H9 (cell line): ENCODE measurements around the gene ACACA. TPM values are rescaled to one million over a fixed set of nuclear protein-coding genes. Genes with fewer than 3 reads are reported as not detected.

ENCODE experiments used
- DNase-seq: peaks from one replicate; pipeline ENCODE4 v3.0.0-alpha.2; 2017
- H2AFZ ChIP-seq: one replicate; pipeline ENCODE4 v1.6.1; 2013; ENCODE audit warnings: mild to moderate bottlenecking, low read length, control low read depth, moderate library complexity
- H2AK5ac ChIP-seq: 2 replicates; pipeline ENCODE4 v1.6.1; 2013; ENCODE audit warnings: low read length, control low read depth, mixed read lengths; ENCODE audit not compliant: insufficient read length
- H2BK120ac ChIP-seq: one replicate; pipeline ENCODE4 v1.6.1; 2013; ENCODE audit warnings: low read depth, mild to moderate bottlenecking, low read length, control low read depth, inconsistent platforms; ENCODE audit not compliant: poor library complexity, severe bottlenecking
- H2BK12ac ChIP-seq: 2 replicates; pipeline ENCODE4 v1.6.1; 2013; ENCODE audit warnings: low read length, control low read depth, mixed read lengths, low read depth; ENCODE audit not compliant: insufficient read length
- H2BK15ac ChIP-seq: 2 replicates; pipeline ENCODE4 v1.6.1; 2013; ENCODE audit warnings: low read depth, low read length, control low read depth
- H2BK20ac ChIP-seq: one replicate; pipeline ENCODE4 v1.6.1; 2013; ENCODE audit warnings: low read depth, mild to moderate bottlenecking, low read length, control low read depth, inconsistent platforms; ENCODE audit not compliant: poor library complexity, severe bottlenecking
- H2BK5ac ChIP-seq: 2 replicates; pipeline ENCODE4 v1.6.1; 2013; ENCODE audit warnings: low read length, control low read depth, mixed read lengths; ENCODE audit not compliant: insufficient read length
- H3K14ac ChIP-seq: 2 replicates; pipeline ENCODE4 v1.6.1; 2013; ENCODE audit warnings: low read length, control low read depth; ENCODE audit not compliant: insufficient read depth
- H3K18ac ChIP-seq: 2 replicates; pipeline ENCODE4 v1.6.1; 2013; ENCODE audit warnings: low read depth, mild to moderate bottlenecking, mixed read lengths, low read length, control low read depth; ENCODE audit not compliant: insufficient read length
- H3K23ac ChIP-seq: 2 replicates; pipeline ENCODE4 v1.6.1; 2013; ENCODE audit warnings: low read length, control low read depth, mixed read lengths, low read depth; ENCODE audit not compliant: insufficient read length
- H3K23me2 ChIP-seq: 2 replicates; pipeline ENCODE4 v1.6.1; 2013; ENCODE audit warnings: low read depth, mild to moderate bottlenecking, mixed read lengths, low read length, control low read depth; ENCODE audit not compliant: insufficient read length, poor library complexity, severe bottlenecking
- H3K27ac ChIP-seq: 2 replicates; pipeline ENCODE4 v1.5.1; 2013; ENCODE audit warnings: low read length, control low read depth, mixed read lengths, low read depth; ENCODE audit not compliant: insufficient read length
- H3K27me3 ChIP-seq: 2 replicates; pipeline ENCODE4 v1.6.1; 2013; ENCODE audit warnings: low read length, control low read depth, inconsistent platforms; ENCODE audit not compliant: insufficient read depth
- H3K4ac ChIP-seq: 2 replicates; pipeline ENCODE4 v1.6.1; 2013; ENCODE audit warnings: low read depth, mild to moderate bottlenecking, control low read depth, inconsistent platforms, low read length, moderate library complexity
- H3K4me1 ChIP-seq: 2 replicates; pipeline ENCODE4 v1.6.1; 2013; ENCODE audit warnings: low read length, control low read depth, inconsistent platforms; ENCODE audit not compliant: insufficient read depth
- H3K4me2 ChIP-seq: 2 replicates; pipeline ENCODE4 v1.6.1; 2013; ENCODE audit warnings: low read length, control low read depth, mixed read lengths; ENCODE audit not compliant: insufficient read length, insufficient read depth
- H3K56ac ChIP-seq: 2 replicates; pipeline ENCODE4 v1.6.1; 2013; ENCODE audit warnings: low read depth, mild to moderate bottlenecking, mixed read lengths, low read length, control low read depth; ENCODE audit not compliant: insufficient read length
- H3K79me1 ChIP-seq: 2 replicates; pipeline ENCODE4 v1.6.1; 2013; ENCODE audit warnings: low read depth, mild to moderate bottlenecking, moderate library complexity, low read length, control low read depth, inconsistent platforms; ENCODE audit not compliant: insufficient read depth, poor library complexity, severe bottlenecking
- H3K79me2 ChIP-seq: 2 replicates; pipeline ENCODE4 v1.6.1; 2013; ENCODE audit warnings: low read length, control low read depth, inconsistent platforms; ENCODE audit not compliant: insufficient read depth
- H3K9ac ChIP-seq: 2 replicates; pipeline ENCODE4 v1.6.1; 2013; ENCODE audit warnings: low read length, control low read depth, mixed read lengths; ENCODE audit not compliant: insufficient read length; ENCODE audit errors: extremely low read depth
- H3K9me3 ChIP-seq: one replicate; pipeline ENCODE4 v1.6.1; 2013; ENCODE audit warnings: low read depth, low read length, inconsistent platforms; ENCODE audit not compliant: control insufficient read depth
- H3T11ph ChIP-seq: one replicate; pipeline ENCODE4 v1.6.1; 2013; ENCODE audit warnings: mild to moderate bottlenecking, low read length, control low read depth, inconsistent platforms
- H4K20me1 ChIP-seq: one replicate; pipeline ENCODE4 v1.6.1; 2013; ENCODE audit not compliant: control insufficient read depth, insufficient read length, insufficient read depth
- H4K5ac ChIP-seq: 2 replicates; pipeline ENCODE4 v1.6.1; 2013; ENCODE audit warnings: low read depth, mild to moderate bottlenecking, mixed read lengths, low read length, control low read depth; ENCODE audit not compliant: insufficient read length
- H4K8ac ChIP-seq: replicated peaks from 2 replicates; pipeline ENCODE4 v1.6.1; 2013; ENCODE audit warnings: low read length, control low read depth, mixed read lengths, low read depth; ENCODE audit not compliant: insufficient read length
- H4K91ac ChIP-seq: 2 replicates; pipeline ENCODE4 v1.6.1; 2013; ENCODE audit warnings: low read depth, mild to moderate bottlenecking, moderate library complexity, mixed read lengths, low read length, control low read depth; ENCODE audit not compliant: insufficient read length
- H3K27ac Mint-ChIP-seq, 3 experiments: 2 replicates in 2 of 3; 3 replicates in 1 of 3; pipeline ENCODE4 v1.8.0; 2020 to 2021; ENCODE audit warnings: mixed read lengths in 3 of 3, mild to moderate bottlenecking in 1 of 3, moderate library complexity in 1 of 3
- H3K27me3 Mint-ChIP-seq: 2 replicates; pipeline ENCODE4 v1.8.0; 2021; ENCODE audit warnings: low read depth, mild to moderate bottlenecking, moderate library complexity, mixed read lengths
- H3K36me3 Mint-ChIP-seq, 3 experiments: 2 replicates in 2 of 3; 3 replicates in 1 of 3; pipeline ENCODE4 v1.8.0; 2020 to 2021; ENCODE audit warnings: low read depth in 3 of 3, mixed read lengths in 3 of 3; ENCODE audit not compliant: insufficient read depth in 1 of 3
- H3K4me1 Mint-ChIP-seq, 2 experiments: 2 replicates each; pipeline ENCODE4 v1.8.0; 2020; ENCODE audit warnings: mixed read lengths in 2 of 2
- H3K4me3 Mint-ChIP-seq, 2 experiments: 2 replicates in 1 of 2; 3 replicates in 1 of 2; pipeline ENCODE4 v1.8.0; 2020 to 2021; ENCODE audit warnings: mild to moderate bottlenecking in 2 of 2, mixed read lengths in 2 of 2, moderate library complexity in 1 of 2
- H3K9me3 Mint-ChIP-seq, 2 experiments: 2 replicates in 1 of 2; 3 replicates in 1 of 2; pipeline ENCODE4 v1.8.0; 2020; ENCODE audit warnings: mild to moderate bottlenecking in 2 of 2, mixed read lengths in 2 of 2, moderate library complexity in 1 of 2
- CTCF ChIP-seq: fragments of 200-600 bp; sonication (generic); conservative IDR thresholded peaks from 3 replicates; pipeline ENCODE4 v1.8.0; 2021; ENCODE audit warnings: antibody characterized with exemption, mild to moderate bottlenecking
- WGBS: extraction: QIAGEN DNeasy Blood & Tissue Kit; methylation state at CpG from one replicate; pipeline ENCODE4 v1.1.7; 2013; ENCODE audit warnings: missing lambda C conversion rate, low lambda C conversion rate, mixed read lengths; ENCODE audit not compliant: insufficient read length; ENCODE audit errors: extremely low coverage; 5-methylcytosine and 5-hydroxymethylcytosine counted together
- total RNA-seq: library from RNA; stranded (reverse); gene quantifications from 2 replicates; pipeline ENCODE4 v1.2.1, GENCODE V29; 2021

ACACA gene
- total RNA-seq, 1 experiment from 2014 or later, result 135 TPM

GRCh38 chr17:37322826-37323561 is 83.6 kb downstream of the ACACA start:
- Histone ChIP-seq H3K4me1 (no peaks in the 10 kb centered on the region), H3K9me3 (no peaks in the 10 kb centered on the region), H4K20me1 (no peaks in the 10 kb centered on the region), H3T11ph (no peak overlapping the region), H3K9ac (no peak overlapping the region), H3K4ac (no peak overlapping the region), H2BK12ac (no peak overlapping the region), H3K27me3 (no peaks in the 10 kb centered on the region), H3K79me2 (no peaks in the 10 kb centered on the region; the same call in 1 of the 2 replicates), H3K23ac (no peak overlapping the region), H3K14ac (no peak overlapping the region; the same call in 1 of the 2 replicates), H3K27ac (no peak overlapping the region), H3K4me2 (no peak overlapping the region), H2BK120ac (no peak overlapping the region), H3K18ac (no peak overlapping the region), H4K8ac (no peak overlapping the region), H4K91ac (no peak overlapping the region), H2BK20ac (no peak overlapping the region), H2BK5ac (no peak overlapping the region), H3K79me1 (peaks cover 5% of the 10 kb centered on the region), H2AK5ac (no peak overlapping the region), H2AFZ (no peak overlapping the region), H2BK15ac (no peak overlapping the region), H3K56ac (no peak overlapping the region), H4K5ac (no peak overlapping the region), H3K23me2 (no peaks in the 10 kb centered on the region)
- no peak for DNase-seq
- Mint-ChIP-seq H3K9me3 (no peaks in the 10 kb centered on the region), H3K4me1 (peaks cover 0 to 2% of the 10 kb centered on the region in 2 experiments; a peak in 2 of 4 replicates), H3K27ac (peak overlapping the region; percentile 7 to 89 (median 25); a peak in 4 of 7 replicates), H3K36me3 (peaks cover 23 to 58% (median 32%) of the 10 kb centered on the region in 3 experiments), H3K27me3 (no peaks in the 10 kb centered on the region), H3K4me3 (no peak overlapping the region)
- no peak for TF ChIP-seq CTCF
- WGBS, result no CpG with 5 or more reads among the region's 7 CpGs
